ENCODE results near the gene NF2.

Gene NF2

DNA sequence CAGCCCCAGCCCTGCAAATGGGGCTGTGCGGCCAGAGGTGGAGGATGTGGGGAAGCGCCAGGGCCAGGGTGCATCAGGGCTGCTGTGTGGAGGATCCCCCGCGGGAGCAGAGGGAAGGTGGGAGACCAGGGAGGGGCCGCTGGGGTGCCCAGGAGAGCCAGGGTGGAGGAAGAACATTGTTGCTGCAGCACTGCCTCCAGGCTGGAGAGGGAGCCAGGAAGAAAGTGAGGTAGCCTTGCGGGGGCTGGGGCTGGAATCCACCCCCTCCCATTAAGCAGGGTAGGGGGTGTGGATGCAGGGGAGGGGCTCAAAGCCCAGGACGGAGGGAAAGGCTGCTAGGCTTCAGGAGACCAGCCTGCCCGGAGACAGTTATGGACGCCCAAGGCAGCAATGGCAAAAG is 131.4 kb downstream of the NF2 start:
- H3K36me3 Mint-ChIP-seq (ENCODE audit: low read depth): peaks cover 3% of the 10 kb centered on the region
- H3K4me3 Mint-ChIP-seq: no peak overlapping the region
- no peaks in the 10 kb centered on the region for H3K4me1 Mint-ChIP-seq (ENCODE audit: low read depth)
- H3K9me3 Mint-ChIP-seq: no peaks in the 10 kb centered on the region
- no peak overlapping the region for H3K27ac Mint-ChIP-seq
- H3K27me3 Mint-ChIP-seq: no peaks in the 10 kb centered on the region

DNA sequence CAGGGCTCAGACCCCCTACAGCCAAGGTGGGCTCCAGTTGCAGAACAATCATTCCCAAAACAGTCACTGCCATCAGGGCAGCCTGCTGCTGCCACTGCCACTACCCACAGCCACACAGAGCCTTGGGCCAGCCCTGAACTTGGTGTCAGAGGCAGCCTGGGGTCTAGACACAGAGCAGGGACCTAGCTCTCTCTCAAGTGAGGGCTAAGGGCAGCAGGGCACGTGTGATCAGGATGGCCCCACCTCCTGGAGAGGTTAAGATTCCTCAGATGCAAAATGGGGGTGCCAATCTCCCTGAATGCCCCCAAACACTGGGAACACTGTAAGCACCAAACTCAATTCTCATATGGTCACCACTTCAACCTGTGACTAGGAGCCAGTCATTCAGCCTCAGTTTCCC is 132.0 kb downstream of the NF2 start:
- Mint-ChIP-seq H3K27ac (no peak overlapping the region), H3K4me1 (ENCODE audit: low read depth) (no peaks in the 10 kb centered on the region), H3K36me3 (ENCODE audit: low read depth) (peaks cover 3% of the 10 kb centered on the region), H3K9me3 (no peaks in the 10 kb centered on the region), H3K27me3 (no peaks in the 10 kb centered on the region), H3K4me3 (no peak overlapping the region)

DNA sequence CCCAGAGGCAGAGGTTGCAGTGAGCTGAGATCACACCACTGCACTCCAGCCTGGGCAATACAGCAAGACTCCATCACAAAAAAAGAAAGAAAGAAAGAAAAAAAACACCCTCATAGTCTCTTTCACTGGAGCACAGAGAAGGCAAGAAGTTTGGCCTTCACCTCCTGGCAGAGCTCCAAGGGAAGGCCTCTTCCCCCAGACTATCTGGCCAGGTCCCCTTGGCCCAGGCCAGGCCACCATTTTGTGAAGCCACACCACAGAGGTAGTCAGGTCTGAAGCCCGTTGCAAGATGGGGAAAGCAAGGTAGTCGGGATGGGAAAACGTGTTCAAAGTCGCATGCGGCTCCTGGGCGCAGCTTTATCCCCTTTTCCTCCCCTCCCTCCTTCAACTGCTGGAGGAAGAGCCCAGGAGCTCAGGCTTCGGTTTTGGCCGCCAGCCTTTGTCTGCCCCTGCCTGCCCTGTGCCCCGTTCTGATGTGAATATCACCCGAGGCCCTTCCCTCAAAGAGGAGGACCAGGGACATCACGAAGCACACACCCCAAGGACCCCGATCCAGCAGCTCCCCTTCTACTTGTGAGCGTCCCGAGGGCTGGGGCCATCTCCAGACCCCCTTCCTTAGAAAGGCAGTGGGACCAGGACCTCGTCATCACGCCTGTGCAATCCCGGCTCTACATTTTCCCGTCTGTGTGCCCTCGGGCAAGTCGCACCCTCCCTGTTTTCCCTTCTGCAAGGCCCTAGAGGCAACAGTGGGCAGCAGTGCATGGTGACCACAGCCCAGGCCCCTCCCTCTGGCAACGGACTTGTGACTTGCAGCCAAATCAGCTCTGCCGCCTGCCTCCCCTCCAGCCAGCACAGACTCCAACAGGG is 134.1 kb downstream of the NF2 start:
- H3K27me3 Mint-ChIP-seq: no peaks in the 10 kb centered on the region
- no peak overlapping the region for H3K27ac Mint-ChIP-seq
- no peaks in the 10 kb centered on the region for H3K9me3 Mint-ChIP-seq
- H3K36me3 Mint-ChIP-seq (ENCODE audit: low read depth): peaks cover 9% of the 10 kb centered on the region
- H3K4me3 Mint-ChIP-seq: no peak overlapping the region
- no peaks in the 10 kb centered on the region for H3K4me1 Mint-ChIP-seq (ENCODE audit: low read depth)

- H3K4me3 Mint-ChIP-seq: no peak overlapping the region
- H3K36me3 Mint-ChIP-seq (ENCODE audit: low read depth): peaks cover 9% of the 10 kb centered on the region
- no peak overlapping the region for H3K27ac Mint-ChIP-seq
- H3K4me1 Mint-ChIP-seq (ENCODE audit: low read depth): no peaks in the 10 kb centered on the region
- no peaks in the 10 kb centered on the region for H3K27me3 Mint-ChIP-seq
- H3K9me3 Mint-ChIP-seq: no peaks in the 10 kb centered on the region
Observed at GRCh38 chr22:29738118-29738815, 134.8 kb downstream of the NF2 start.

GRCh38 chr22:29739346-29739875 is 136.0 kb downstream of the NF2 start:
- no peaks in the 10 kb centered on the region for H3K4me1 Mint-ChIP-seq (ENCODE audit: low read depth)
- H3K9me3 Mint-ChIP-seq: no peaks in the 10 kb centered on the region
- H3K27me3 Mint-ChIP-seq: no peaks in the 10 kb centered on the region
- H3K4me3 Mint-ChIP-seq: no peak overlapping the region
- no peak overlapping the region for H3K27ac Mint-ChIP-seq
- peaks cover 9% of the 10 kb centered on the region for H3K36me3 Mint-ChIP-seq (ENCODE audit: low read depth)

DNA sequence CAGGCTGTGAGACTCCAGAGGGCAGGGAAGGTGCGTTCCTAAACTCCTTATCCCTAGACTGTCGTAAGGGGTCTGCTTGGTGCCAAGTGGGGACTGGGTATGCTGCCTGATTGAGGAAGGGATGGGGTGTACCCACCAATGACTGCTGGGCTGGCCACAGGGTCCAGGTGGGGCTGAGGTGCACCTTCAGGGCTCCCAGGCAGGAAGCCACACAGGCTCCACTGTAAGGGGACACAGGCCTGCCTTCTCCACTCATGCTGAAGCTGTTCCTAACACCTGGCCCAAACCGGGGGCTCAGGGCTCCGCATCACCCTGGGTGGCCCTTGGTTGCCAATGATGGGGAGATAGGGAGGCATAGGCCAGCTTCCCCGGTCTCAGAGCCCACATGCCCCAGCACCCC is 136.8 kb downstream of the NF2 start:
- Mint-ChIP-seq H3K9me3 (no peaks in the 10 kb centered on the region), H3K4me3 (no peak overlapping the region), H3K27ac (no peak overlapping the region), H3K27me3 (no peaks in the 10 kb centered on the region), H3K36me3 (ENCODE audit: low read depth) (peaks cover 9% of the 10 kb centered on the region), H3K4me1 (ENCODE audit: low read depth) (no peaks in the 10 kb centered on the region)

- H3K27ac Mint-ChIP-seq: no peak overlapping the region
- H3K4me3 Mint-ChIP-seq: no peak overlapping the region
- H3K36me3 Mint-ChIP-seq (ENCODE audit: low read depth): peaks cover 13% of the 10 kb centered on the region
- H3K9me3 Mint-ChIP-seq: no peaks in the 10 kb centered on the region
- no peaks in the 10 kb centered on the region for H3K4me1 Mint-ChIP-seq (ENCODE audit: low read depth)
- no peaks in the 10 kb centered on the region for H3K27me3 Mint-ChIP-seq
Observed at GRCh38 chr22:29741926-29742325, 138.5 kb downstream of the NF2 start.

DNA sequence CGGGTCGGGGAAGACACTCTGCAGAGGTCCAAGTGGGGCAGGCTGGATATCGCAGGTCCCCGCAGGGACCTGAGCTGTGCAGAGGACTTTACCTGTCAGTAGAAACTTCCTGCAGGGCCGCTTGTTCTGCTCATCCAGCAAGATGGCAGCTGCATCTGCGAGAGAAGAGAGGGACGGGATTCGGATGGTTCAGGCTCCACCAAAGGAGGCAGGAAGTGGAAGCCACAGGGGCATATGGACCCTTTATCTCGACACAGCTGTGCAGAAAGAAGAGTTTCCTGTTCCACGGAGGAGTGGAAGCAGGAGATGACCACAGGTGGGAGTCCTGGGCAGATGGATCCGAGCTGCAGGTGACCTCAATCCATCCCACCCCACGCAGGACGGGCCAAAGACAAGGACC is 138.9 kb downstream of the NF2 start:
- Mint-ChIP-seq H3K36me3 (ENCODE audit: low read depth) (peaks cover 15% of the 10 kb centered on the region), H3K4me1 (ENCODE audit: low read depth) (no peaks in the 10 kb centered on the region), H3K4me3 (no peak overlapping the region), H3K27ac (no peak overlapping the region), H3K9me3 (no peaks in the 10 kb centered on the region), H3K27me3 (no peaks in the 10 kb centered on the region)

DNA sequence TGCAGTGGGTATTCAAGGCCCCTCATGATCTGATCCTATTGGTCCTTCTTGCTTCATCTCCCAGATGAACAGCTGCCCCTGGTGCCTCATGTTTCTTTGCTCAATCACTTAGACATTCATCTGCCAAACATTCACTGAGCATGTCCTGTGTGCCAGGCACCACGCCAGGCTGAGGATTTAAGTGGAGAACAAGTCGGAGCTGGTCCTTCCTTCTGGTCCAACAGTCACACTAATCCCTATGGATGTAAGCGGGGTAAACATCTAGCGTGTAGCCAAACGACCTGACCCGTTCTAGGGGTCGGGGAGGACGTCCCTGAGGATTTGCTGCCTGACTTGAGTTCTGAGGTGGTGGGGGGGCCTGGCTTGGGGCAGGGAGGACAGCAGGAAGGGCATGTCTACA is 141.5 kb downstream of the NF2 start:
- H3K36me3 Mint-ChIP-seq (ENCODE audit: low read depth): peaks cover 22% of the 10 kb centered on the region
- no peaks in the 10 kb centered on the region for H3K27me3 Mint-ChIP-seq
- no peak overlapping the region for H3K27ac Mint-ChIP-seq
- no peaks in the 10 kb centered on the region for H3K9me3 Mint-ChIP-seq
- no peak overlapping the region for H3K4me3 Mint-ChIP-seq
- no peaks in the 10 kb centered on the region for H3K4me1 Mint-ChIP-seq (ENCODE audit: low read depth)

DNA sequence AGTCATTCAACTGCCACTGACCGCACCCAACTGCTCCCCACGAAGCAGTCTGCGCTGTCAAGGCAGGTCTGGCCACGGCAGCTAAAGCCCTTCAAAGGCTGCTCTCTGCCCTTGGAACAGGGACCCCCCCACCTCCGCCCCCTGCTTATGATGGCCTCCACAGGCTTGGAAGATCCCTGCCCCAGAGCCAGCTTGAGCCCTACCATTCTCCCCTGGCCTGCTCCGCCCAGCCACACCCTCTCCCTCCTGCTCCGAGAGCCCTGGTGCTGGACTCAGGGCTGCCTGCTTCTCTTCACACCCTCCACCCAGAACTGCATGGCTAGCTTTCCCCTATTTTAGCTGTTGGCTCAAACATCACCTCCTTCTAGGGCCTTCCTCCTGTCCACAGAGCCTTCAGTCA is 144.4 kb downstream of the NF2 start:
- Mint-ChIP-seq H3K36me3 (ENCODE audit: low read depth) (peaks cover 15% of the 10 kb centered on the region), H3K4me3 (no peak overlapping the region), H3K4me1 (ENCODE audit: low read depth) (peaks cover 7% of the 10 kb centered on the region), H3K27ac (no peak overlapping the region), H3K27me3 (no peaks in the 10 kb centered on the region), H3K9me3 (no peaks in the 10 kb centered on the region)

All from stimulated activated naive CD8-positive, alpha-beta T cell treated with anti-CD3 and anti-CD28 coated beads, Interleukin-15, Interleukin-2, amounts not matched to agents 100 ng/mL and 50 ng/mL, for 24 hours (primary cell).